K562 (cell line): ENCODE data around the gene PPM1G. TPM values are rescaled to one million over a fixed set of nuclear protein-coding genes. Genes with fewer than 3 reads are reported as not detected.

Source experiments
- ATAC-seq: fragments of 200-7000 bp; cut with Tn5 transposase; 3 replicates; pipeline ENCODE4 v1.9.1; 2020; ENCODE audit warnings: moderate library complexity
- BruUV-seq: library from RNA; stranded (reverse); fragments of 400-500 nt; replicated peaks from 2 replicates; lab custom pipeline; 2021; lab: Mats Ljungman, UMichigan
- CTCF ChIA-PET: fragments of 300-600 bp; formaldehyde crosslinking; extraction: SDS; loops from one replicate; lab custom pipeline; 2021; ENCODE audit warnings: low intra/inter-chr PET ratio; lab: Yijun Ruan, JAX
- POLR2A ChIA-PET: fragments of 300-600, 350-650 bp; sonication (Branson Sonifier 250); formaldehyde crosslinking; extraction: SDS; loops from one replicate; lab custom pipeline; 2021; ENCODE audit warnings: antibody characterized with exemption, inconsistent platforms; lab: Yijun Ruan, JAX
- DNase-seq, 4 experiments: peaks; one replicate each; pipeline versions ENCODE4 v3.0.0 to v3.0.0-alpha.2; 2011 to 2018; ENCODE audit warnings: low spot score in 3 of 4, mixed read lengths in 3 of 4; ENCODE audit errors: extremely low read depth in 1 of 4
- FAIRE-seq: peaks from 2 replicates; lab custom pipeline; 2011; peaks lifted over from hg19 to GRCh38; lab: Jason Lieb, UNC
- H2AFZ ChIP-seq: 2 replicates; pipeline ENCODE4 v1.6.0; 2011; ENCODE audit warnings: low read depth, low read length, control low read depth, inconsistent platforms
- H3K27ac ChIP-seq: fragments of 200-600 bp; 3 replicates; pipeline ENCODE4 v1.8.0; 2011; ENCODE audit warnings: low read depth, mild to moderate bottlenecking, control low read depth, inconsistent platforms, low read length, moderate library complexity, mixed read lengths; ENCODE audit errors: extremely low read depth
- H3K27me3 ChIP-seq, 2 experiments: fragments of 300-600 bp in 1 of 2; 2 replicates in 1 of 2; 3 replicates in 1 of 2; pipeline versions ENCODE4 v1.6.0 to v1.8.0; 2011; ENCODE audit warnings: inconsistent platforms in 2 of 2, low read length in 2 of 2, mild to moderate bottlenecking in 1 of 2, mixed read lengths in 1 of 2, moderate library complexity in 1 of 2; ENCODE audit not compliant: control insufficient read depth in 2 of 2, insufficient read depth in 2 of 2
- H3K36me3 ChIP-seq: fragments of 300-600 bp; 3 replicates; pipeline ENCODE4 v1.8.0; 2011; ENCODE audit warnings: mild to moderate bottlenecking, low read length, inconsistent platforms; ENCODE audit not compliant: control insufficient read depth, insufficient read depth
- H3K4me1 ChIP-seq, 2 experiments: fragments of 200-600 bp in 1 of 2; replicated peaks in 1 of 2; 2 replicates in 1 of 2; 3 replicates in 1 of 2; pipeline versions ENCODE4 v1.5.1 to v1.8.0; 2011; ENCODE audit warnings: inconsistent platforms in 2 of 2, low read length in 2 of 2, mild to moderate bottlenecking in 1 of 2, mixed read lengths in 1 of 2, moderate library complexity in 1 of 2; ENCODE audit not compliant: control insufficient read depth in 2 of 2, insufficient read depth in 2 of 2
- H3K4me2 ChIP-seq: 2 replicates; pipeline ENCODE4 v1.6.1; 2011; ENCODE audit warnings: low read length, control low read depth, inconsistent platforms, mixed read lengths; ENCODE audit not compliant: insufficient read depth
- H3K4me3 ChIP-seq: fragments of 200-600 bp; sonication (generic), shearing (Covaris generic); 2 replicates; pipeline ENCODE4 v1.5.1; 2016; ENCODE audit warnings: control low read depth, inconsistent platforms
- H3K79me2 ChIP-seq: fragments of 200-600 bp; 3 replicates; pipeline ENCODE4 v1.8.0; 2011; ENCODE audit warnings: low read length, inconsistent platforms; ENCODE audit not compliant: control insufficient read depth, insufficient read depth
- H3K9ac ChIP-seq, 2 experiments: 2 replicates each; pipeline versions ENCODE4 v1.6.0 to v1.6.1; 2011; ENCODE audit warnings: low read depth in 2 of 2, low read length in 2 of 2, control low read depth in 1 of 2, inconsistent platforms in 1 of 2, mild to moderate bottlenecking in 1 of 2, mixed read lengths in 1 of 2; ENCODE audit not compliant: insufficient read depth in 1 of 2
- H3K9me1 ChIP-seq: one replicate; pipeline ENCODE4 v1.6.0; 2011; ENCODE audit warnings: inconsistent platforms, mild to moderate bottlenecking, low read length, moderate library complexity; ENCODE audit not compliant: control insufficient read depth, insufficient read depth
- H3K9me3 ChIP-seq: replicated peaks from 2 replicates; pipeline ENCODE4 v1.5.1; 2011; ENCODE audit warnings: low read depth, low read length, inconsistent platforms; ENCODE audit not compliant: control insufficient read depth, insufficient read depth
- H4K20me1 ChIP-seq: replicated peaks from 2 replicates; pipeline ENCODE4 v1.6.1; 2011; ENCODE audit warnings: low read length, inconsistent platforms, mixed read lengths; ENCODE audit not compliant: control insufficient read depth, insufficient read depth
- CBX1 ChIP-seq: sonication (generic); IDR thresholded peaks from 2 replicates; pipeline ENCODE4 v1.6.1; 2016; ENCODE audit warnings: antibody characterized with exemption, low read depth, mild to moderate bottlenecking
- CBX3 ChIP-seq, 2 experiments: IDR thresholded peaks; 1 replicate in 1 of 2; 2 replicates in 1 of 2; pipeline ENCODE4 v1.6.1; 2012; ENCODE audit warnings: inconsistent platforms in 2 of 2, low read length in 2 of 2, borderline replicate concordance in 1 of 2, control low read depth in 1 of 2
- CREB5 ChIP-seq: fragments of 250-450 bp; sonication (Bioruptor Pico); IDR thresholded peaks from 2 replicates; pipeline ENCODE4 v1.5.0; 2020; ENCODE audit warnings: mild to moderate bottlenecking
- EHMT2 ChIP-seq: fragments of 450-650 bp; IDR thresholded peaks from 2 replicates; pipeline ENCODE4 v1.6.1; 2018; ENCODE audit warnings: antibody characterized with exemption
- GABPA ChIP-seq: fragments of 200-800 bp; sonication (Bioruptor generic); conservative IDR thresholded peaks from 2 replicates; pipeline ENCODE4 v1.6.1; 2016; ENCODE audit warnings: low read depth, missing genetic modification characterization, missing compliant biosample characterization
- IRF2 ChIP-seq: sonication (generic); formaldehyde crosslinking; IDR thresholded peaks from 2 replicates; pipeline ENCODE4 v1.8.1; 2022; ENCODE audit warnings: mild to moderate bottlenecking, missing genetic modification reagents
- KAT7 ChIP-seq: sonication (generic); formaldehyde crosslinking; IDR thresholded peaks from 2 replicates; pipeline ENCODE4 v1.8.0; 2022; ENCODE audit warnings: missing genetic modification reagents, mild to moderate bottlenecking, borderline replicate concordance
- LARP7 ChIP-seq: fragments of 450-650 bp; IDR thresholded peaks from 2 replicates; pipeline ENCODE4 v1.6.1; 2016
- MED1 ChIP-seq: sonication (generic); formaldehyde crosslinking; IDR thresholded peaks from 2 replicates; pipeline ENCODE4 v1.8.1; 2023; ENCODE audit warnings: missing genetic modification reagents, borderline replicate concordance
- MNT ChIP-seq, 2 experiments: fragments of 450-650 bp; conservative IDR thresholded peaks; 2 replicates each; pipeline ENCODE4 v1.6.1; 2017; ENCODE audit warnings: mild to moderate bottlenecking in 2 of 2, moderate library complexity in 2 of 2
- NFE2 ChIP-seq: IDR thresholded peaks from 2 replicates; pipeline ENCODE4 v1.6.1; 2014; ENCODE audit warnings: antibody characterized with exemption, low read depth
- NR2C1 ChIP-seq, 2 experiments: fragments of 450-650 bp; IDR thresholded peaks; 2 replicates each; pipeline ENCODE4 v1.6.1; 2017; ENCODE audit warnings: mild to moderate bottlenecking in 2 of 2, antibody characterized with exemption in 1 of 2, inconsistent platforms in 1 of 2, missing compliant biosample characterization in 1 of 2, missing genetic modification characterization in 1 of 2
- POLR2B ChIP-seq: fragments of 450-650 bp; IDR thresholded peaks from 2 replicates; pipeline ENCODE4 v1.6.1; 2018; ENCODE audit warnings: low read depth; ENCODE audit not compliant: partially characterized antibody
- RBM25 ChIP-seq: fragments of 200-400 bp; formaldehyde crosslinking; IDR thresholded peaks from 2 replicates; pipeline ENCODE4 v1.6.1; 2018; ENCODE audit warnings: low read length, low read depth, moderate library complexity; ENCODE audit not compliant: severe bottlenecking
- STAT6 ChIP-seq: sonication (generic); formaldehyde crosslinking; IDR thresholded peaks from 2 replicates; pipeline ENCODE4 v1.8.1; 2023; ENCODE audit warnings: mild to moderate bottlenecking, missing genetic modification reagents
- XRCC4 ChIP-seq: IDR thresholded peaks from one replicate; pipeline ENCODE4 v1.6.1; 2011; ENCODE audit not compliant: insufficient read depth, insufficient read length; ENCODE audit errors: extremely low read depth
- ZNF324 ChIP-seq: fragments of 250-450 bp; sonication (Bioruptor Pico); IDR thresholded peaks from 2 replicates; pipeline ENCODE4 v1.4.0; 2020; ENCODE audit warnings: mild to moderate bottlenecking
- WGBS: fragments of 100-300 bp; shearing (Covaris generic); methylation state at CpG from one replicate; pipeline ENCODE4 v1.1.6; 2016; ENCODE audit warnings: low coverage, mixed read lengths; ENCODE audit not compliant: insufficient coverage; ENCODE audit errors: missing lambda C conversion rate; 5-methylcytosine and 5-hydroxymethylcytosine counted together
- in situ Hi-C: fragments of 300-500 bp; cut with MboI; formaldehyde crosslinking; loops from 4 replicates; pipeline ENCODE4 v1.15.0; 2018; ENCODE audit warnings: inconsistent platforms, mixed read lengths
- intact Hi-C: fragments of 100-400 bp; cut with micrococcal nuclease; formaldehyde crosslinking; loops from 2 replicates; pipeline ENCODE4 v1.14.2; 2022
- polyA plus RNA-seq, 8 experiments: library from polyadenylated mRNA; depleted of rRNA in 4 of 8; stranded (reverse) in 5 of 8; unstranded in 3 of 8; fragments of >200 nt; fragmentation: Nextera tagmentation in 2 of 8; fragmentation: Illumina TruSeq in 1 of 8; extraction: Ambion mirVana in 2 of 8; extraction: Trizol in 1 of 8; gene quantifications; 2 replicates each; pipeline versions ENCODE4 v1.2.1 to v1.2.3, GENCODE V29; 2011 to 2014; ENCODE audit warnings: inconsistent platforms in 1 of 8, missing spikeins in 1 of 8
- total RNA-seq, 7 experiments: library from RNA; depleted of rRNA in 6 of 7; stranded (reverse); fragments of >200 nt in 6 of 7; fragmentation: Illumina TruSeq in 2 of 7; extraction: Trizol in 2 of 7; gene quantifications; 2 replicates each; pipeline versions ENCODE4 v1.2.1 to v1.2.3, GENCODE V29; 2011 to 2021; ENCODE audit warnings: low replicate concordance in 1 of 7

PPM1G gene
- total and polyA plus RNA-seq, 9 of the 15 experiments (the other 6 are each of a cell fraction or from before 2014, with no cell fraction given), result 61.7 to 230 (median 153) TPM

GRCh38 chr2:27369471-27370025 lies 39.8 kb downstream of the PPM1G start:
- H3K79me2 ChIP-seq, result peaks cover 51% of the 10 kb centered on the region
- H4K20me1 ChIP-seq, result no peaks in the 10 kb centered on the region
- BruUV-seq, result TSS peak; percentile 64
- FAIRE-seq (peak; percentile 35), DNase-seq (peak in 1 of 4 experiments; percentile 61), ATAC-seq (peak; percentile 35)
- 2% methylated on average over 18 of the region's 18 CpGs for WGBS
- CTCF ChIA-PET, result interaction anchor here (0.6 to 1.4 kb wide), 2 partner anchors 12 to 49 kb away, joined by 4 to 5 read pairs; no protein-coding TSS in a partner anchor
- no peaks in the 10 kb centered on the region for H3K27me3 ChIP-seq
- peak overlapping the region; percentile 75 for H3K27ac ChIP-seq
- in situ Hi-C loops, result no loop called here
- POLR2A ChIA-PET, result interaction anchor here (0.6 to 5.8 kb wide), 12 partner anchors 8 to 514 kb away, joined by 3 to 41 read pairs (median 4); partner anchors contain the start of genes GTF3C2, NRBP1 and ZNF513
- peak overlapping the region; percentile 87 for H2AFZ ChIP-seq
- intact Hi-C loops, result loop anchor here (1.0 to 5.0 kb wide), 3 partner anchors 13 to 67 kb away; partner anchors contain the start of genes GTF3C2 and MPV17
- peak overlapping the region; percentile 82 for H3K4me2 ChIP-seq
- H3K36me3 ChIP-seq, result peaks cover 66% of the 10 kb centered on the region
- H3K9me3 ChIP-seq, result no peaks in the 10 kb centered on the region
- peak overlapping the region; percentile 86 for H3K4me3 ChIP-seq
- H3K4me1 ChIP-seq, result peaks cover 20 to 22% of the 10 kb centered on the region in 2 experiments
- H3K9ac ChIP-seq, result peak overlapping the region; percentile 97
- no peaks in the 10 kb centered on the region for H3K9me1 ChIP-seq
- TF ChIP-seq CREB5 (no peak), LARP7 (no peak), IRF2 (CRISPR knock-in tag) (no peak), CBX3 (IDR thresholded peaks at IDR 0.05; ENCODE audit: borderline replicate concordance in 1 of 2, low read length in 2 of 2) (0 out of 3 replicates have a peak, but pooled peaks of 1 of the 2 experiments have one; percentile 1), NFE2 (no peak), STAT6 (CRISPR knock-in tag) (no peak), POLR2B (no peak), GABPA (tag) (no peak), KAT7 (CRISPR knock-in tag) (0 out of 2 replicates have a peak, but pooled peaks have one; percentile 66), NR2C1 (IDR thresholded peaks at IDR 0.05) (no peak), NR2C1 (tag; IDR thresholded peaks at IDR 0.05) (no peak), XRCC4 (no peak), EHMT2 (no peak), MED1 (no peak), ZNF324 (CRISPR knock-in tag) (no peak), CBX1 (no peak), MNT (conservative IDR thresholded peaks at IDR 0.05) (no peak), RBM25 (no peak)
